Measurements from ENCODE around the gene MBD3L4. TPM values are rescaled to one million over a fixed set of nuclear protein-coding genes. Genes with fewer than 3 reads are reported as not detected.

Gene MBD3L4
- total RNA-seq, 1 donor from 2014 or later, result not detected

DNA sequence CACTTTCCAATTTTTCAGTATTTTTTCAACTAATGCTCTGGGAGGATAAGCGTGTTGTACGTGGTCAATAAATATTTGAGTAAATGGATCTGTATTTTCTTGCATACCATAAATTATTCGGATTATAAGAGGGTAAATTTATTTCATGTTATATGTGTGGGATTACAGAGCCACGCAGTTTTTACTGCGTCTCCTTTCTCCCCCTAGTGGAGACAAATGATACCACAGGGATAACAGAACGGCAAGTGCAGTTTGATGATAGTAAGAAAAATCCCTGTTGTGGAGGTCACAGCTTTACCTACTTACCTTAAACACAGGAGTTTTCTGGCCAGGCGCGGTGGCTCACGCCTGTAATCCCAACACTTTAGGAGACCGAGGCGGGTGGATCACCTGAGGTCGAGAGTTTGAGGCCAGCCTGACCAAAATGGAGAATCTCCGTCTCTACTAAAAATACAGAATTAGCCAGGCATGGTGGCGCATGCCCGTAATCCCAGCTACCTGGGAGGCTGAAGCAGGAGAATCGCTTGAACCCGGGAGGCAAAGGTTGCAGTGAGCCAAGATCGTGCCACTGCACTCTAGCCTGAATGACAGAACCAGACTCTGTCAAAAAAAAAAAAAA, 35.6 kb downstream of the MBD3L4 start:
- Histone ChIP-seq H3K36me3 (ENCODE audit: control insufficient read depth, insufficient read depth, low read length) (no peaks in the 10 kb centered on the region), H3K4me3 (ENCODE audit: low read depth, low read length) (no peak overlapping the region), H3K27me3 (ENCODE audit: control insufficient read depth, insufficient read depth, low read length) (no peaks in the 10 kb centered on the region)
- peak; percentile 7 for DNase-seq (ENCODE audit: low read depth)
- peak; percentile 80 for TF ChIP-seq CTCF (IDR thresholded peaks at IDR 0.05; ENCODE audit: insufficient read depth, low read length, poor library complexity, severe bottlenecking)

- H3K27me3 ChIP-seq (ENCODE audit: control insufficient read depth, insufficient read depth, low read length), result no peaks in the 10 kb centered on the region
- no peaks in the 10 kb centered on the region for H3K36me3 ChIP-seq (ENCODE audit: control insufficient read depth, insufficient read depth, low read length)
- DNase-seq (ENCODE audit: low read depth), result no peak
- TF ChIP-seq CTCF (IDR thresholded peaks at IDR 0.05; ENCODE audit: insufficient read depth, low read length, poor library complexity, severe bottlenecking), result no peak
- H3K4me3 ChIP-seq (ENCODE audit: low read depth, low read length), result no peak overlapping the region
Measured at GRCh38 chr19:7000816-7001215, 39.2 kb downstream of the MBD3L4 start.

DNA sequence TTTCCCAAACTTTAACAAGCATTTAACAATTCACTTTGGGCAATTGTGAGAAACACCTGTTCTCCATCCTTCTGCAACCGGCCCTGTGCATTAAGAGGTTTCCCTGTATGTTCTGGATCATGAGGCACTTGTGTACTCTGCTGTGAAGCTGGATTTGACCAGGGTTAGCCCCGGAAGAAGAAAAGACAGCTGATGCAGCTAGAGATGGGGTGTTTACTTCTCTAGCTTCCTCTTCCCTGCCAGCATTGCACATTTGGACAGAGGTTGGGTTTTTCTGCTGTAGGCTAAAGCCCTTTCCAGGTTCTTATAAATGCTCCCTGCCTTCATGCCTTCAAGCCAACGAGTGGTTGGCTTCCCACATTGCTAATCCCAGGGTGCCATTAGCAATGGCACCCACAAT, 39.6 kb downstream of the MBD3L4 start:
- H3K36me3 ChIP-seq (ENCODE audit: control insufficient read depth, insufficient read depth, low read length), result no peaks in the 10 kb centered on the region
- H3K4me3 ChIP-seq (ENCODE audit: low read depth, low read length), result no peak overlapping the region
- no peak for TF ChIP-seq CTCF (IDR thresholded peaks at IDR 0.05; ENCODE audit: insufficient read depth, low read length, poor library complexity, severe bottlenecking)
- DNase-seq (ENCODE audit: low read depth), result no peak
- no peaks in the 10 kb centered on the region for H3K27me3 ChIP-seq (ENCODE audit: control insufficient read depth, insufficient read depth, low read length)

DNA sequence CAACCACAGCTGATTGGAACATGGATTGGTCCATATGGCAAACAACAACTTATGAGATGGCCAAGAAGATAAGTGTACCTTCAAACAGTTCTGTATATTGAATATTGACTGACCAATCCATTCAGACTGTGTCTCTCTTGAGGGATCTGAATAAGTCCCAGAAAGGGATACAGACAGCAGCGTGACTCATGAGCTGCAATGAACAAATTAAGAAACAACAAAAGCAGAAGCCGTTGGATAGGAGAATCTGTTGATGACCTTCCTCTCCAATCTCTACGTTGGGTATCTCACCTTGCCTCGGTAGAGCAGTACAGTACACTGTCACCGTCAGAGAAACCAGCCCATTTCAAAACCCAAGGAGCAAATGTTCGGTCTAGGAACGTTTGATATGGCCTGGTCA, 40.0 kb downstream of the MBD3L4 start:
- no peak for TF ChIP-seq CTCF (IDR thresholded peaks at IDR 0.05; ENCODE audit: insufficient read depth, low read length, poor library complexity, severe bottlenecking)
- no peak for DNase-seq (ENCODE audit: low read depth)
- H3K4me3 ChIP-seq (ENCODE audit: low read depth, low read length), result no peak overlapping the region
- H3K27me3 ChIP-seq (ENCODE audit: control insufficient read depth, insufficient read depth, low read length), result no peaks in the 10 kb centered on the region
- no peaks in the 10 kb centered on the region for H3K36me3 ChIP-seq (ENCODE audit: control insufficient read depth, insufficient read depth, low read length)

DNA sequence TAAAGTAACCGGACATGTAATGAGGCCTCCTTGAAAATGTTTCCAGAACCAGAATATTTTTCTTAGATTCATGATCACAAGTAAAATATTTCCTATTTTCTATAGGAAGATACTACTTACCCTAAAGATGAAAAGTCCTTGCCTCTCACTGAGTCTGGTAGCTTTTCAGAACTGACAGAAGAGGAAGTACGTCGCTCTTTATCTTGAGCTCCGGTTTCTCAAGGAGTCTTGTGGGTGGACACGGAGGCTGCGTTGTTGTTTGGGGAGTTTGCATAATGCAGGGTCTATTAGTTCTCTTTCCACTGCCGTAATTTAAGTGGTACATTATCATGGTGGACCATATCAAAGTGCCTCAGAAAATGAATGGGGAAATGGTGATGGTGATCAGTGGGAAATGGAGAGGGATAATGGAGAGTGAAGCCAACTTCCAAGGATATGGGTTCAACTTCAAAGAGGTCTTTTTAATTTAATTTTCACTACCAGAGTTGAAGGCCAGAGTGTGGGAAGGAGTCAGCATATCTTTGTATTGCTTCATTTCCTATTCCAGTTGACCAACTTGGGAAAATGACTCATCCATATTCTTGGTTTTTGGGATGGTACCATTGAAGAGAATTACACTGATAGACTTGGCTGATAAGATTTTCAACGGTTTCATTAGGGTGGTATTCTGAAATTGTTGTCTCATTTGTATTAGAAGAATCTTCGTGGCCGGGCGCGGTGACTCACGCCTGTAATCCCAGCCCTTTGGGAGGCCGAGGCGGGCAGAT, 42.1 kb downstream of the MBD3L4 start:
- TF ChIP-seq CTCF (IDR thresholded peaks at IDR 0.05; ENCODE audit: insufficient read depth, low read length, poor library complexity, severe bottlenecking), result no peak
- no peaks in the 10 kb centered on the region for H3K27me3 ChIP-seq (ENCODE audit: control insufficient read depth, insufficient read depth, low read length)
- no peaks in the 10 kb centered on the region for H3K36me3 ChIP-seq (ENCODE audit: control insufficient read depth, insufficient read depth, low read length)
- DNase-seq (ENCODE audit: low read depth), result no peak
- no peak overlapping the region for H3K4me3 ChIP-seq (ENCODE audit: low read depth, low read length)
